Panc1 (cell line): ENCODE data around the gene CENPU. TPM values are rescaled to one million over a fixed set of nuclear protein-coding genes. Genes with fewer than 3 reads are reported as not detected.

Experiments
- ATAC-seq: fragments of 200-7000 bp; cut with Tn5 transposase; 2 replicates; pipeline ENCODE4 v1.9.1; 2020; ENCODE audit warnings: mild to moderate bottlenecking, moderate library complexity
- BruUV-seq: library from RNA; stranded (reverse); fragments of 400-500 nt; replicated peaks from 2 replicates; lab custom pipeline; 2021; lab: Mats Ljungman, UMichigan
- CTCF ChIA-PET: fragments of 300-600 bp; sonication (Branson Sonifier 250); formaldehyde crosslinking; loops from one replicate; lab custom pipeline; 2022; ENCODE audit warnings: antibody characterized with exemption; lab: Charles Lee
- POLR2A ChIA-PET: fragments of 300-600 bp; sonication (Branson Sonifier 250); formaldehyde crosslinking; loops from one replicate; lab custom pipeline; 2022; ENCODE audit warnings: antibody characterized with exemption; lab: Charles Lee
- DNase-seq: peaks from one replicate; pipeline ENCODE4 v3.0.0-alpha.2; 2010; ENCODE audit warnings: low read depth, low spot score
- H3K27ac ChIP-seq: 2 replicates; pipeline ENCODE4 v1.5.1; 2011; ENCODE audit warnings: mild to moderate bottlenecking, low read length, inconsistent platforms
- H3K27me3 ChIP-seq: fragments of 200-500 bp; sonication (Bioruptor generic); 2 replicates; pipeline ENCODE4 v1.6.0; 2014; ENCODE audit warnings: low read length, inconsistent platforms; ENCODE audit not compliant: control insufficient read depth, insufficient read depth
- H3K36me3 ChIP-seq: fragments of 200-500 bp; sonication (Bioruptor generic); 2 replicates; pipeline ENCODE4 v1.5.1; 2014; ENCODE audit warnings: inconsistent platforms, mild to moderate bottlenecking, low read length, moderate library complexity; ENCODE audit not compliant: control insufficient read depth, insufficient read depth
- H3K4me1 ChIP-seq: 2 replicates; pipeline ENCODE4 v1.5.1; 2011; ENCODE audit warnings: inconsistent platforms, mild to moderate bottlenecking, low read length, moderate library complexity; ENCODE audit not compliant: control insufficient read depth, insufficient read depth
- H3K4me3 ChIP-seq, 2 experiments: 2 replicates each; pipeline ENCODE4 v1.5.1; 2011 to 2012; ENCODE audit warnings: low read depth in 2 of 2, low read length in 2 of 2, mild to moderate bottlenecking in 2 of 2, inconsistent platforms in 1 of 2, moderate library complexity in 1 of 2
- H3K9me3 ChIP-seq: fragments of 200-500 bp; sonication (Bioruptor generic); 2 replicates; pipeline ENCODE4 v1.5.1; 2014; ENCODE audit warnings: low read depth, mild to moderate bottlenecking, inconsistent platforms, low read length, moderate library complexity; ENCODE audit not compliant: control insufficient read depth, insufficient read depth
- POLR2AphosphoS5 ChIP-seq: IDR thresholded peaks from 2 replicates; pipeline ENCODE4 v1.6.1; 2012; ENCODE audit warnings: mild to moderate bottlenecking, low read depth, low read length, moderate library complexity
- SIN3A ChIP-seq: IDR thresholded peaks from 2 replicates; pipeline ENCODE4 v1.6.1; 2012; ENCODE audit warnings: low read depth, mild to moderate bottlenecking, low read length, moderate library complexity, borderline replicate concordance; ENCODE audit not compliant: insufficient read depth
- TCF7L2 ChIP-seq: IDR thresholded peaks from 2 replicates; pipeline ENCODE4 v1.6.1; 2011; ENCODE audit warnings: mild to moderate bottlenecking, low read depth, low read length, inconsistent platforms
- in situ Hi-C: cut with HindIII; loops from 2 replicates; pipeline ENCODE4 v1.10.0; 2016; ENCODE audit warnings: low sequenced_read_pairs, low pct_unique_long_range_greater_than_20kb
- intact Hi-C: fragments of 100-400 bp; cut with micrococcal nuclease; formaldehyde crosslinking; loops from one replicate; pipeline ENCODE4 v1.10.0; 2022; ENCODE audit not compliant: unreplicated experiment
- total RNA-seq: library from RNA; stranded (reverse); gene quantifications from one replicate; pipeline ENCODE4 v1.2.1, GENCODE V29; 2021; ENCODE audit not compliant: unreplicated experiment
- TF ChIP-seq, protein P1 (sequence below), 2 experiments: IDR thresholded peaks; 2 replicates each; pipeline ENCODE4 v1.6.1; 2011 to 2012; ENCODE audit warnings: low read depth in 2 of 2, control low read depth in 1 of 2, low read length in 1 of 2, mild to moderate bottlenecking in 1 of 2, moderate library complexity in 1 of 2; ENCODE audit not compliant: insufficient read depth in 1 of 2
- TF ChIP-seq, protein P2 (sequence below): fragments of 450-650 bp; IDR thresholded peaks from 2 replicates; pipeline ENCODE4 v1.5.1; 2017; ENCODE audit warnings: mild to moderate bottlenecking

The CENPU gene
- total RNA-seq, 1 experiment from 2014 or later: 16.6 TPM

DNA sequence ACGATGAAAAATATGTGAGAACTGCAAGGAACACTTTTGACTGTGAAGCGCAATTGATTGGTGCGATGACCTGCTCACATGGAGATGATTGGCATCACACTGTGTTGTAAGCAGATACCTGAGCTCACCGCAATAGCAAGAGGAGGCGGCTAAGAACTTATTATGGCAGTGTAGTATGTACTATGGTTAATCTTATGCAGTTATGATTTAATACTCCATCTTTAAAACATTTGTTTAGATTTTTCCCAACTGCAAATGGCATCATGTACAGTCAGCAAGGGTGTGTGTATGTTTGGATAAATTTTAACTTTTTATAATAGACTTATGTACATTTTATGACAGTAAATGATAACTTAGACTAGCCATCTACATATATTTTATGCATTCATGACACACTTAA is 58.9 kb downstream of the CENPU start:
- DNase-seq: peak; percentile 15
- Histone ChIP-seq H3K27me3 (no peaks in the 10 kb centered on the region), H3K9me3 (no peaks in the 10 kb centered on the region), H3K36me3 (no peaks in the 10 kb centered on the region), H3K27ac (no peak overlapping the region), H3K4me1 (no peaks in the 10 kb centered on the region), H3K4me3 (no peak overlapping the region)
- intact Hi-C loops: no loop called here
- ChIA-PET POLR2A (no interaction called here), CTCF (no interaction called here)
- in situ Hi-C loops: no loop called here
- BruUV-seq: no TSS peak
- ATAC-seq: no peak
- TF ChIP-seq, protein P1, sequence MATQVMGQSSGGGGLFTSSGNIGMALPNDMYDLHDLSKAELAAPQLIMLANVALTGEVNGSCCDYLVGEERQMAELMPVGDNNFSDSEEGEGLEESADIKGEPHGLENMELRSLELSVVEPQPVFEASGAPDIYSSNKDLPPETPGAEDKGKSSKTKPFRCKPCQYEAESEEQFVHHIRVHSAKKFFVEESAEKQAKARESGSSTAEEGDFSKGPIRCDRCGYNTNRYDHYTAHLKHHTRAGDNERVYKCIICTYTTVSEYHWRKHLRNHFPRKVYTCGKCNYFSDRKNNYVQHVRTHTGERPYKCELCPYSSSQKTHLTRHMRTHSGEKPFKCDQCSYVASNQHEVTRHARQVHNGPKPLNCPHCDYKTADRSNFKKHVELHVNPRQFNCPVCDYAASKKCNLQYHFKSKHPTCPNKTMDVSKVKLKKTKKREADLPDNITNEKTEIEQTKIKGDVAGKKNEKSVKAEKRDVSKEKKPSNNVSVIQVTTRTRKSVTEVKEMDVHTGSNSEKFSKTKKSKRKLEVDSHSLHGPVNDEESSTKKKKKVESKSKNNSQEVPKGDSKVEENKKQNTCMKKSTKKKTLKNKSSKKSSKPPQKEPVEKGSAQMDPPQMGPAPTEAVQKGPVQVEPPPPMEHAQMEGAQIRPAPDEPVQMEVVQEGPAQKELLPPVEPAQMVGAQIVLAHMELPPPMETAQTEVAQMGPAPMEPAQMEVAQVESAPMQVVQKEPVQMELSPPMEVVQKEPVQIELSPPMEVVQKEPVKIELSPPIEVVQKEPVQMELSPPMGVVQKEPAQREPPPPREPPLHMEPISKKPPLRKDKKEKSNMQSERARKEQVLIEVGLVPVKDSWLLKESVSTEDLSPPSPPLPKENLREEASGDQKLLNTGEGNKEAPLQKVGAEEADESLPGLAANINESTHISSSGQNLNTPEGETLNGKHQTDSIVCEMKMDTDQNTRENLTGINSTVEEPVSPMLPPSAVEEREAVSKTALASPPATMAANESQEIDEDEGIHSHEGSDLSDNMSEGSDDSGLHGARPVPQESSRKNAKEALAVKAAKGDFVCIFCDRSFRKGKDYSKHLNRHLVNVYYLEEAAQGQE (IDR thresholded peaks at IDR 0.05; ENCODE audit: insufficient read depth in 1 of 2, low read depth in 2 of 2, low read length in 1 of 2): no peak
- TF ChIP-seq SIN3A (no peak), TCF7L2 (no peak), POLR2AphosphoS5 (no peak)
- TF ChIP-seq, protein P2, sequence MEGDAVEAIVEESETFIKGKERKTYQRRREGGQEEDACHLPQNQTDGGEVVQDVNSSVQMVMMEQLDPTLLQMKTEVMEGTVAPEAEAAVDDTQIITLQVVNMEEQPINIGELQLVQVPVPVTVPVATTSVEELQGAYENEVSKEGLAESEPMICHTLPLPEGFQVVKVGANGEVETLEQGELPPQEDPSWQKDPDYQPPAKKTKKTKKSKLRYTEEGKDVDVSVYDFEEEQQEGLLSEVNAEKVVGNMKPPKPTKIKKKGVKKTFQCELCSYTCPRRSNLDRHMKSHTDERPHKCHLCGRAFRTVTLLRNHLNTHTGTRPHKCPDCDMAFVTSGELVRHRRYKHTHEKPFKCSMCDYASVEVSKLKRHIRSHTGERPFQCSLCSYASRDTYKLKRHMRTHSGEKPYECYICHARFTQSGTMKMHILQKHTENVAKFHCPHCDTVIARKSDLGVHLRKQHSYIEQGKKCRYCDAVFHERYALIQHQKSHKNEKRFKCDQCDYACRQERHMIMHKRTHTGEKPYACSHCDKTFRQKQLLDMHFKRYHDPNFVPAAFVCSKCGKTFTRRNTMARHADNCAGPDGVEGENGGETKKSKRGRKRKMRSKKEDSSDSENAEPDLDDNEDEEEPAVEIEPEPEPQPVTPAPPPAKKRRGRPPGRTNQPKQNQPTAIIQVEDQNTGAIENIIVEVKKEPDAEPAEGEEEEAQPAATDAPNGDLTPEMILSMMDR: no peak

DNA sequence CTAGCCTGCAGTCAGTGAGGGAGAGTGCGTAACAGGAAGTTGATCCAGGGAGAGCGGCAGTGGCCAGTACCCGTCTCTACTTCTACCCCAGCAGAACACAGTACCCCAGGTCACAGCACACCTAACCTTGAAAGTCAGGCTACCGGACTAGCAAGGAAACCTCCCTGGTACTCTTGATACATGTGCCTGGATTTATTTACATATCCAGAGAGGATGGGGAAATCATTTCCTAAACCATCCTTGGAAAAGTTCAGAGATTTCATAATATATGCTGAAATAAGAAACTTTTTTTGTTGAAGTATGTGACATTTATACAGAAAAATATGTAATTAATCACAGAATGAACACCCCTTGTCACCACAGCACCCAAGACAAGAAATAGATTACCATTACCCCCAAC is 59.9 kb downstream of the CENPU start:
- H3K36me3 ChIP-seq: no peaks in the 10 kb centered on the region
- in situ Hi-C loops (no loop called here), intact Hi-C loops (no loop called here)
- H3K27ac ChIP-seq: no peak overlapping the region
- no peak for ATAC-seq
- no peak for TF ChIP-seq TCF7L2
- TF ChIP-seq SIN3A: no peak
- no peak overlapping the region for H3K4me3 ChIP-seq
- no peaks in the 10 kb centered on the region for H3K27me3 ChIP-seq
- no peak for DNase-seq
- H3K9me3 ChIP-seq: no peaks in the 10 kb centered on the region
- H3K4me1 ChIP-seq: no peaks in the 10 kb centered on the region
- CTCF ChIA-PET: no interaction called here
- POLR2A ChIA-PET: no interaction called here
- no TSS peak for BruUV-seq

DNA sequence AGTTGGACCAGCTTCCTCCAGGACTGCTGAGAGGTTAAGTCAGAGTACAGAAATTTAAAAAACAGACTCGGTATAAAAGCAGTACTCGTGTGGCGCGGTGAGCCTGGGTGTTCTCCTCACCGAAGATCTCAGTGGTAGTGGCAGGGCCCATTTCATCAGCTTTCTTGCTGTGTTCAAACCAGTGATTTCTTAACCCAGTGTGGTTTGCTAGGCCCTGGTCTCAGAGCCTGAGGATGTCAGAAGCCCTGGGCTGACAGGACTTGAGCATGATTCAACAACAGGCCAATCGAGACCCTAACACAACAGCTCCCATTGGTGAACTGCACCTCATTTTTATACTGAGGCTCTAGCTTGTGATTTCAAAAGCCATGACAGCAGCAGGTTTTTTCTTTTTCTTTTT is 61.2 kb downstream of the CENPU start:
- no peaks in the 10 kb centered on the region for H3K27me3 ChIP-seq
- ChIA-PET POLR2A (no interaction called here), CTCF (no interaction called here)
- in situ Hi-C loops (no loop called here), intact Hi-C loops (no loop called here)
- no peak overlapping the region for H3K4me3 ChIP-seq
- TF ChIP-seq POLR2AphosphoS5: no peak
- TF ChIP-seq SIN3A: no peak
- TF ChIP-seq, protein P1 (IDR thresholded peaks at IDR 0.05; ENCODE audit: insufficient read depth in 1 of 2, low read depth in 2 of 2, low read length in 1 of 2): no peak
- no peak for TF ChIP-seq TCF7L2
- TF ChIP-seq, protein P2: no peak
- H3K27ac ChIP-seq: no peak overlapping the region
- ATAC-seq: no peak
- BruUV-seq: no TSS peak
- H3K9me3 ChIP-seq: no peaks in the 10 kb centered on the region
- no peaks in the 10 kb centered on the region for H3K36me3 ChIP-seq
- no peak for DNase-seq
- no peaks in the 10 kb centered on the region for H3K4me1 ChIP-seq
